K562 (cell line): ENCODE measurements around the gene CCDC127. TPM values are rescaled to one million over a fixed set of nuclear protein-coding genes. Genes with fewer than 3 reads are reported as not detected.
"Not testable (repeated sequence)": the region's sequence is repeated elsewhere in the genome, so short reads cannot be mapped to it uniquely, and the experiment has no call there.

Experiments
- ATAC-seq: fragments of 200-7000 bp; cut with Tn5 transposase; 3 replicates; pipeline ENCODE4 v1.9.1; 2020; ENCODE audit warnings: moderate library complexity
- BruUV-seq: library from RNA; stranded (reverse); fragments of 400-500 nt; replicated peaks from 2 replicates; lab custom pipeline; 2021; lab: Mats Ljungman, UMichigan
- CTCF ChIA-PET: fragments of 300-600 bp; formaldehyde crosslinking; extraction: SDS; loops from one replicate; lab custom pipeline; 2021; ENCODE audit warnings: low intra/inter-chr PET ratio; lab: Yijun Ruan, JAX
- POLR2A ChIA-PET: fragments of 300-600, 350-650 bp; sonication (Branson Sonifier 250); formaldehyde crosslinking; extraction: SDS; loops from one replicate; lab custom pipeline; 2021; ENCODE audit warnings: antibody characterized with exemption, inconsistent platforms; lab: Yijun Ruan, JAX
- DNase-seq, 4 experiments: peaks; one replicate each; pipeline versions ENCODE4 v3.0.0 to v3.0.0-alpha.2; 2011 to 2018; ENCODE audit warnings: low spot score in 3 of 4, mixed read lengths in 3 of 4; ENCODE audit errors: extremely low read depth in 1 of 4
- FAIRE-seq: peaks from 2 replicates; lab custom pipeline; 2011; peaks lifted over from hg19 to GRCh38; lab: Jason Lieb, UNC
- H2AFZ ChIP-seq: 2 replicates; pipeline ENCODE4 v1.6.0; 2011; ENCODE audit warnings: low read depth, low read length, control low read depth, inconsistent platforms
- H3K27ac ChIP-seq: fragments of 200-600 bp; 3 replicates; pipeline ENCODE4 v1.8.0; 2011; ENCODE audit warnings: low read depth, mild to moderate bottlenecking, control low read depth, inconsistent platforms, low read length, moderate library complexity, mixed read lengths; ENCODE audit errors: extremely low read depth
- H3K27me3 ChIP-seq, 2 experiments: fragments of 300-600 bp in 1 of 2; 2 replicates in 1 of 2; 3 replicates in 1 of 2; pipeline versions ENCODE4 v1.6.0 to v1.8.0; 2011; ENCODE audit warnings: inconsistent platforms in 2 of 2, low read length in 2 of 2, mild to moderate bottlenecking in 1 of 2, mixed read lengths in 1 of 2, moderate library complexity in 1 of 2; ENCODE audit not compliant: control insufficient read depth in 2 of 2, insufficient read depth in 2 of 2
- H3K36me3 ChIP-seq: fragments of 300-600 bp; 3 replicates; pipeline ENCODE4 v1.8.0; 2011; ENCODE audit warnings: mild to moderate bottlenecking, low read length, inconsistent platforms; ENCODE audit not compliant: control insufficient read depth, insufficient read depth
- H3K4me1 ChIP-seq, 2 experiments: fragments of 200-600 bp in 1 of 2; replicated peaks in 1 of 2; 2 replicates in 1 of 2; 3 replicates in 1 of 2; pipeline versions ENCODE4 v1.5.1 to v1.8.0; 2011; ENCODE audit warnings: inconsistent platforms in 2 of 2, low read length in 2 of 2, mild to moderate bottlenecking in 1 of 2, mixed read lengths in 1 of 2, moderate library complexity in 1 of 2; ENCODE audit not compliant: control insufficient read depth in 2 of 2, insufficient read depth in 2 of 2
- H3K4me2 ChIP-seq: 2 replicates; pipeline ENCODE4 v1.6.1; 2011; ENCODE audit warnings: low read length, control low read depth, inconsistent platforms, mixed read lengths; ENCODE audit not compliant: insufficient read depth
- H3K4me3 ChIP-seq: fragments of 200-600 bp; sonication (generic), shearing (Covaris generic); 2 replicates; pipeline ENCODE4 v1.5.1; 2016; ENCODE audit warnings: control low read depth, inconsistent platforms
- H3K79me2 ChIP-seq: fragments of 200-600 bp; 3 replicates; pipeline ENCODE4 v1.8.0; 2011; ENCODE audit warnings: low read length, inconsistent platforms; ENCODE audit not compliant: control insufficient read depth, insufficient read depth
- H3K9ac ChIP-seq, 2 experiments: 2 replicates each; pipeline versions ENCODE4 v1.6.0 to v1.6.1; 2011; ENCODE audit warnings: low read depth in 2 of 2, low read length in 2 of 2, control low read depth in 1 of 2, inconsistent platforms in 1 of 2, mild to moderate bottlenecking in 1 of 2, mixed read lengths in 1 of 2; ENCODE audit not compliant: insufficient read depth in 1 of 2
- H3K9me1 ChIP-seq: one replicate; pipeline ENCODE4 v1.6.0; 2011; ENCODE audit warnings: inconsistent platforms, mild to moderate bottlenecking, low read length, moderate library complexity; ENCODE audit not compliant: control insufficient read depth, insufficient read depth
- H3K9me3 ChIP-seq: replicated peaks from 2 replicates; pipeline ENCODE4 v1.5.1; 2011; ENCODE audit warnings: low read depth, low read length, inconsistent platforms; ENCODE audit not compliant: control insufficient read depth, insufficient read depth
- H4K20me1 ChIP-seq: replicated peaks from 2 replicates; pipeline ENCODE4 v1.6.1; 2011; ENCODE audit warnings: low read length, inconsistent platforms, mixed read lengths; ENCODE audit not compliant: control insufficient read depth, insufficient read depth
- CTCF ChIP-seq, 3 experiments: IDR thresholded peaks in 2 of 3; conservative IDR thresholded peaks in 1 of 3; 2 replicates each; pipeline ENCODE4 v1.5.1; 2011 to 2012; ENCODE audit warnings: low read length in 3 of 3, mild to moderate bottlenecking in 3 of 3, control low read depth in 2 of 3, improper control_type of control experiment in 1 of 3, inconsistent platforms in 1 of 3, low read depth in 1 of 3, mixed read lengths in 1 of 3, moderate library complexity in 1 of 3; ENCODE audit not compliant: insufficient read depth in 2 of 3
- CTCFL ChIP-seq: IDR thresholded peaks from 2 replicates; pipeline ENCODE4 v1.6.1; 2011; ENCODE audit warnings: borderline replicate concordance, low read depth, mild to moderate bottlenecking, moderate library complexity, low read length; ENCODE audit not compliant: insufficient read depth, poor library complexity, severe bottlenecking
- MAX ChIP-seq: sonication (generic); formaldehyde crosslinking; IDR thresholded peaks from 2 replicates; pipeline ENCODE4 v1.9.0; 2022; ENCODE audit warnings: mild to moderate bottlenecking, missing genetic modification reagents
- RAD21 ChIP-seq, 2 experiments: fragments of 250-450 bp in 1 of 2; fragments of 450-650 bp in 1 of 2; sonication (Bioruptor Pico) in 1 of 2; formaldehyde crosslinking in 1 of 2; IDR thresholded peaks in 1 of 2; conservative IDR thresholded peaks in 1 of 2; 2 replicates each; pipeline versions ENCODE4 v1.4.0 to v1.8.0; 2020 to 2022; ENCODE audit warnings: mild to moderate bottlenecking in 2 of 2, moderate library complexity in 1 of 2
- TEAD1 ChIP-seq, 2 experiments: fragments of 450-650 bp in 1 of 2; sonication (generic) in 1 of 2; formaldehyde crosslinking; IDR thresholded peaks; 2 replicates each; pipeline versions ENCODE4 v1.4.0 to v1.8.0; 2020 to 2022; ENCODE audit warnings: mild to moderate bottlenecking in 2 of 2, missing genetic modification reagents in 1 of 2
- WGBS: fragments of 100-300 bp; shearing (Covaris generic); methylation state at CpG from one replicate; pipeline ENCODE4 v1.1.6; 2016; ENCODE audit warnings: low coverage, mixed read lengths; ENCODE audit not compliant: insufficient coverage; ENCODE audit errors: missing lambda C conversion rate; 5-methylcytosine and 5-hydroxymethylcytosine counted together
- in situ Hi-C: fragments of 300-500 bp; cut with MboI; formaldehyde crosslinking; loops from 4 replicates; pipeline ENCODE4 v1.15.0; 2018; ENCODE audit warnings: inconsistent platforms, mixed read lengths
- intact Hi-C: fragments of 100-400 bp; cut with micrococcal nuclease; formaldehyde crosslinking; loops from 2 replicates; pipeline ENCODE4 v1.14.2; 2022
- polyA plus RNA-seq, 8 experiments: library from polyadenylated mRNA; depleted of rRNA in 4 of 8; stranded (reverse) in 5 of 8; unstranded in 3 of 8; fragments of >200 nt; fragmentation: Nextera tagmentation in 2 of 8; fragmentation: Illumina TruSeq in 1 of 8; extraction: Ambion mirVana in 2 of 8; extraction: Trizol in 1 of 8; gene quantifications; 2 replicates each; pipeline versions ENCODE4 v1.2.1 to v1.2.3, GENCODE V29; 2011 to 2014; ENCODE audit warnings: inconsistent platforms in 1 of 8, missing spikeins in 1 of 8
- total RNA-seq, 7 experiments: library from RNA; depleted of rRNA in 6 of 7; stranded (reverse); fragments of >200 nt in 6 of 7; fragmentation: Illumina TruSeq in 2 of 7; extraction: Trizol in 2 of 7; gene quantifications; 2 replicates each; pipeline versions ENCODE4 v1.2.1 to v1.2.3, GENCODE V29; 2011 to 2021; ENCODE audit warnings: low replicate concordance in 1 of 7

CCDC127 gene
- total and polyA plus RNA-seq, 9 of the 15 experiments (the other 6 are each of a cell fraction or from before 2014, with no cell fraction given) = 2.7 to 4.5 (median 4.1) TPM

GRCh38 chr5:197892-198489, 20.0 kb downstream of the CCDC127 start (continued):
- no peak for TF ChIP-seq TEAD1 (CRISPR knock-in tag; IDR thresholded peaks at IDR 0.05)
- TF ChIP-seq MAX (CRISPR knock-in tag) = no peak
- TF ChIP-seq, all 486 proteins: peak for 0

GRCh38 chr5:197031-197430, 20.9 kb downstream of the CCDC127 start:
- H3K79me2 ChIP-seq, BruUV-seq, H3K4me3 ChIP-seq, CTCF ChIA-PET, H3K4me2 ChIP-seq, H3K9me3 ChIP-seq, H4K20me1 ChIP-seq, in situ Hi-C loops, H3K9me1 ChIP-seq, H3K36me3 ChIP-seq, H3K27ac ChIP-seq, intact Hi-C loops, H3K9ac ChIP-seq, ATAC-seq: not testable (repeated sequence)
- peak in 1 of 2 experiments; percentile 31; a peak in 2 of 4 replicates for TF ChIP-seq RAD21 (CRISPR knock-in tag; conservative IDR thresholded peaks at IDR 0.05 in 1 of 2, IDR thresholded peaks at IDR 0.05 in 1 of 2)
- peak in 2 of 3 experiments; percentile 36 to 44; a peak in 4 of 6 replicates for TF ChIP-seq CTCF (IDR thresholded peaks at IDR 0.05 in 2 of 3, conservative IDR thresholded peaks at IDR 0.05 in 1 of 3; ENCODE audit: insufficient read depth in 2 of 3, low read depth in 1 of 3, low read length in 3 of 3)
- TF ChIP-seq CTCFL = peak; percentile 19
- Histone ChIP-seq H3K4me1 (peaks cover 2 to 42% of the 10 kb centered on the region in 2 experiments; a peak in 3 of 5 replicates), H2AFZ (0 out of 2 replicates have a peak overlapping the region, but pooled peaks have one; percentile 59), H3K27me3 (peaks cover 12 to 27% of the 10 kb centered on the region in 2 experiments; a peak in 4 of 5 replicates)
- 19% methylated on average over 18 of the region's 18 CpGs for WGBS
- DNase-seq = peak in 1 of 4 experiments; percentile 58
- POLR2A ChIA-PET = interaction anchor here (0.6 kb wide), 1 partner anchor 30 kb away, joined by 3 read pairs; no protein-coding TSS in a partner anchor
- FAIRE-seq = peak; percentile 82
